Adrenal gland (tissue), 5 donors: ENCODE data around the gene TMEM121.

Source experiments
- POLR2A ChIP-seq, 2 donors: fragments of 450-650 bp; IDR thresholded peaks; one replicate each; pipeline ENCODE4 v1.6.1; 2017; ENCODE audit warnings: antibody characterized with exemption in 2 of 2, mild to moderate bottlenecking in 2 of 2, moderate library complexity in 1 of 2
- TF ChIP-seq, protein P1 (sequence below), 6 experiments: fragments of 450-650 bp in 4 of 6; fragments of 200-600 bp in 2 of 6; sonication (generic) in 1 of 6; IDR thresholded peaks; 1 replicate in 5 of 6; 2 replicates in 1 of 6; pipeline versions ENCODE4 v1.5.1 to v1.8.0; 2016 to 2021; ENCODE audit warnings: antibody characterized with exemption in 6 of 6, mild to moderate bottlenecking in 2 of 6, moderate library complexity in 1 of 6
- donor health status: DM: no; HTN: no; CAD: no.

- TF ChIP-seq, protein P1, sequence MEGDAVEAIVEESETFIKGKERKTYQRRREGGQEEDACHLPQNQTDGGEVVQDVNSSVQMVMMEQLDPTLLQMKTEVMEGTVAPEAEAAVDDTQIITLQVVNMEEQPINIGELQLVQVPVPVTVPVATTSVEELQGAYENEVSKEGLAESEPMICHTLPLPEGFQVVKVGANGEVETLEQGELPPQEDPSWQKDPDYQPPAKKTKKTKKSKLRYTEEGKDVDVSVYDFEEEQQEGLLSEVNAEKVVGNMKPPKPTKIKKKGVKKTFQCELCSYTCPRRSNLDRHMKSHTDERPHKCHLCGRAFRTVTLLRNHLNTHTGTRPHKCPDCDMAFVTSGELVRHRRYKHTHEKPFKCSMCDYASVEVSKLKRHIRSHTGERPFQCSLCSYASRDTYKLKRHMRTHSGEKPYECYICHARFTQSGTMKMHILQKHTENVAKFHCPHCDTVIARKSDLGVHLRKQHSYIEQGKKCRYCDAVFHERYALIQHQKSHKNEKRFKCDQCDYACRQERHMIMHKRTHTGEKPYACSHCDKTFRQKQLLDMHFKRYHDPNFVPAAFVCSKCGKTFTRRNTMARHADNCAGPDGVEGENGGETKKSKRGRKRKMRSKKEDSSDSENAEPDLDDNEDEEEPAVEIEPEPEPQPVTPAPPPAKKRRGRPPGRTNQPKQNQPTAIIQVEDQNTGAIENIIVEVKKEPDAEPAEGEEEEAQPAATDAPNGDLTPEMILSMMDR (IDR thresholded peaks at IDR 0.05) = no peak
- no peak for TF ChIP-seq POLR2A (IDR thresholded peaks at IDR 0.05)
Observed at GRCh38 chr14:105503935-105504692, 22.3 kb upstream of the TMEM121 start.
